HG03196 (cell line): ENCODE measurements around the gene H2AZ2.
"Not testable (repeated sequence)": the region's sequence is repeated elsewhere in the genome, so short reads cannot be mapped to it uniquely, and the experiment has no call there.

Source experiments
- ATAC-seq: cut with Tn5 transposase; IDR thresholded peaks from one replicate; pipeline ENCODE4 v1.9.1; 2021; ENCODE audit not compliant: unreplicated experiment

Gene H2AZ2

DNA sequence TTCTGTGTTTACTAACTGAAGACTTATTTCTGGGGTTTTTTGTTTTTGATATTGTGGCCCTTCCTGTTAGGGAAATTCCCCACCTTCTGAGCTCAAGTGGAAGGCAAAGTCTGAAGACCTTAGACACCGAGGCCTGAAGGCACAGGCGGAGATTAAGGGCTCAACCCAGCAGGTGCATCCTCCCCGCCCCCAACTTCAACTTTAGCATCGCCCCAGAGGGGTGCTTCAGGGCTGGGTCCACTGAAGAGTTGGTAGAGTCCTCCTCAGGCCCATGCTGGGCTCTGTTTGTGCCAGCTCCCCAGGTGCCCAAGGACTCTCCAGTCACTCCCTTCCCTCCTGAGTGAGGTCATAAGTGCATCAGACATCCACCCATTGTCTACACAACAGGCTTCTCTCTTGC, 60.8 kb downstream of the H2AZ2 start:
- no peak for ATAC-seq

- ATAC-seq: not testable (repeated sequence)
These were observed 62.7 kb downstream of the H2AZ2 start for GRCh38 chr7:44785218-44785617.

- no peak for ATAC-seq
These were observed 63.5 kb downstream of the H2AZ2 start for GRCh38 chr7:44784364-44784763.

GRCh38 chr7:44783407-44783806, 64.5 kb downstream of the H2AZ2 start:
- no peak for ATAC-seq

GRCh38 chr7:44782460-44782859, 65.4 kb downstream of the H2AZ2 start:
- no peak for ATAC-seq
